Esophagus muscularis mucosa (tissue), 4 donors: Measurements from ENCODE around the gene NFRKB. TPM values are rescaled to one million over a fixed set of nuclear protein-coding genes. Genes with fewer than 3 reads are reported as not detected.

Source experiments
- DNase-seq: peaks from one replicate; pipeline ENCODE4 v3.0.0-alpha.2; 2017; ENCODE audit errors: extremely low spot score
- H3K27ac ChIP-seq, 4 donors: fragments of 200-600 bp; sonication (generic); replicated peaks in 1 of 4; 1 replicate in 3 of 4; 2 replicates in 1 of 4; pipeline ENCODE4 v1.5.1; 2016 to 2019; ENCODE audit warnings: mild to moderate bottlenecking in 1 of 4
- H3K27me3 ChIP-seq, 4 donors: fragments of 200-600 bp; sonication (generic); one replicate each; pipeline versions ENCODE4 v1.5.1 to v1.6.0; 2016 to 2019
- H3K36me3 ChIP-seq, 4 donors: fragments of 200-600 bp; sonication (generic); one replicate each; pipeline ENCODE4 v1.5.1; 2016 to 2019
- H3K4me1 ChIP-seq, 4 donors: fragments of 200-600 bp; sonication (generic); one replicate each; pipeline ENCODE4 v1.5.1; 2016 to 2019
- H3K4me3 ChIP-seq, 4 donors: fragments of 200-600 bp; sonication (generic); 1 replicate in 2 of 4; 2 replicates in 2 of 4; pipeline ENCODE4 v1.5.1; 2016 to 2019; ENCODE audit warnings: mild to moderate bottlenecking in 4 of 4, moderate library complexity in 1 of 4
- H3K9me3 ChIP-seq, 4 donors: fragments of 200-600 bp; sonication (generic); 1 replicate in 3 of 4; 2 replicates in 1 of 4; pipeline ENCODE4 v1.5.1; 2016 to 2019
- POLR2A ChIP-seq: fragments of 450-650 bp; IDR thresholded peaks from one replicate; pipeline ENCODE4 v1.6.1; 2017; ENCODE audit warnings: antibody characterized with exemption, moderate library complexity, mild to moderate bottlenecking, low read depth
- POLR2AphosphoS5 ChIP-seq, 2 donors: sonication (generic); formaldehyde crosslinking; IDR thresholded peaks; one replicate each; pipeline ENCODE4 v1.6.1; 2017; ENCODE audit warnings: antibody characterized with exemption in 2 of 2
- WGBS: methylation state at CpG from one replicate; pipeline ENCODE4 v1.1.5; 2018; 5-methylcytosine and 5-hydroxymethylcytosine counted together
- intact Hi-C: fragments of 100-400 bp; cut with DNase I; formaldehyde crosslinking; loops from one replicate; pipeline ENCODE4 v1.15.1; 2023
- total RNA-seq, 4 donors: library from RNA; depleted of rRNA; stranded (reverse); fragments of >200 nt; gene quantifications; one replicate each; pipeline versions ENCODE4 v1.1.0 to v1.2.1, GENCODE V29; 2016

The NFRKB gene
- total RNA-seq, 4 donors from 2014 or later = 15.0 to 33.5 (median 27.5) TPM

- 58% methylated on average over 6 of the region's 6 CpGs for WGBS
These were observed 48.7 kb downstream of the NFRKB start for GRCh38 chr11:129846508-129847335.

More at GRCh38 chr11:129846508-129847335, 48.7 kb downstream of the NFRKB start:
- Histone ChIP-seq H3K36me3 (no peaks in the 10 kb centered on the region), H3K9me3 (no peaks in the 10 kb centered on the region), H3K4me3 (no peak overlapping the region), H3K27me3 (peaks cover 0 to 3% (median 0%) of the 10 kb centered on the region in 4 donors), H3K27ac (peak overlapping the region in 1 of 4 donors; percentile 38), H3K4me1 (peaks cover 0 to 12% (median 3%) of the 10 kb centered on the region in 4 donors)
- DNase-seq = no peak
- TF ChIP-seq POLR2A (no peak), POLR2AphosphoS5 (IDR thresholded peaks at IDR 0.05) (peak in 1 of 2 donors; percentile 55)
- intact Hi-C loops = no loop called here

Other genes starting within 250 kb of the NFRKB start
- gene TMEM45B, start 79.7 kb downstream of the NFRKB start, total RNA-seq = under 1 TPM in 2 of 4 donors, not detected in 2; 0.11 to 0.66 TPM
- gene PRDM10, start 107.3 kb upstream of the NFRKB start, total RNA-seq = 1 to 10 TPM; 5.1 to 8.6 (median 7.6) TPM
- 100 to 1,000 TPM; 311 to 479 (median 410) TPM for gene APLP2, start 174.3 kb upstream of the NFRKB start, total RNA-seq